PC-9 (cell line): ENCODE measurements around the gene WNT3. TPM values are rescaled to one million over a fixed set of nuclear protein-coding genes. Genes with fewer than 3 reads are reported as not detected.

ENCODE experiments used
- Bru-seq: library from RNA; stranded (reverse); fragments of 400-500 nt; gene quantifications from one replicate; lab custom pipeline; 2021; lab: Mats Ljungman, UMichigan
- BruChase-seq, 2 experiments: library from RNA; stranded (reverse); fragments of 400-500 nt; gene quantifications; one replicate each; lab custom pipeline; 2021; lab: Mats Ljungman, UMichigan
- BruUV-seq: library from RNA; stranded (reverse); fragments of 400-500 nt; replicated peaks from 2 replicates; lab custom pipeline; 2021; lab: Mats Ljungman, UMichigan
- CTCF ChIA-PET: fragments of 300-600 bp; sonication (Branson Sonifier 250); formaldehyde crosslinking; loops from one replicate; lab custom pipeline; 2022; ENCODE audit warnings: antibody characterized with exemption; lab: Charles Lee
- POLR2A ChIA-PET: fragments of 300-600 bp; sonication (Branson Sonifier 250); formaldehyde crosslinking; loops from one replicate; lab custom pipeline; 2022; ENCODE audit warnings: antibody characterized with exemption; ENCODE audit not compliant: unreplicated experiment; lab: Charles Lee
- DNase-seq, 2 experiments: peaks; one replicate each; pipeline versions ENCODE4 v3.0.0 to v3.0.0-alpha.2; 2015 to 2022; ENCODE audit warnings: mixed read lengths in 1 of 2
- H2AFZ ChIP-seq: fragments of 200-600 bp; sonication (generic); 2 replicates; pipeline ENCODE4 v1.8.1; 2017; ENCODE audit warnings: antibody characterized with exemption
- H3F3A ChIP-seq: fragments of 200-600 bp; sonication (generic); 2 replicates; pipeline ENCODE4 v1.8.1; 2017; ENCODE audit warnings: antibody characterized with exemption, mild to moderate bottlenecking, low read depth; ENCODE audit not compliant: insufficient read depth
- H3K27ac ChIP-seq: fragments of 200-600 bp; sonication (generic); 2 replicates; pipeline ENCODE4 v1.6.1; 2016; ENCODE audit warnings: mixed run types
- H3K27me3 ChIP-seq: fragments of 200-600 bp; sonication (generic); 2 replicates; pipeline ENCODE4 v1.6.1; 2016; ENCODE audit warnings: low read depth, mixed run types; ENCODE audit not compliant: insufficient read depth
- H3K36me3 ChIP-seq: fragments of 200-600 bp; sonication (generic); 2 replicates; pipeline ENCODE4 v1.6.1; 2016; ENCODE audit warnings: low read depth, mixed run types
- H3K4me1 ChIP-seq: fragments of 200-600 bp; sonication (generic); replicated peaks from 2 replicates; pipeline ENCODE4 v1.6.1; 2016; ENCODE audit warnings: mixed run types; ENCODE audit not compliant: insufficient read depth
- H3K4me2 ChIP-seq: fragments of 200-600 bp; sonication (generic); 2 replicates; pipeline ENCODE4 v1.6.1; 2017; ENCODE audit warnings: mixed run types
- H3K4me3 ChIP-seq: fragments of 200-600 bp; sonication (generic); 2 replicates; pipeline ENCODE4 v1.6.1; 2016; ENCODE audit warnings: mixed run types
- H3K79me2 ChIP-seq: fragments of 200-600 bp; sonication (generic); 2 replicates; pipeline ENCODE4 v1.6.1; 2017; ENCODE audit warnings: low read depth, mixed run types
- H3K9me2 ChIP-seq: fragments of 200-600 bp; sonication (generic); 2 replicates; pipeline ENCODE4 v1.8.1; 2017; ENCODE audit warnings: mild to moderate bottlenecking; ENCODE audit not compliant: insufficient read depth
- H3K9me3 ChIP-seq: fragments of 200-600 bp; sonication (generic); 2 replicates; pipeline ENCODE4 v1.8.1; 2016; ENCODE audit warnings: low read depth; ENCODE audit not compliant: insufficient read depth
- H4K20me1 ChIP-seq: fragments of 200-600 bp; sonication (generic); 2 replicates; pipeline ENCODE4 v1.8.1; 2017; ENCODE audit not compliant: insufficient read depth
- CTCF ChIP-seq: fragments of 200-600 bp; sonication (generic); conservative IDR thresholded peaks from 2 replicates; pipeline ENCODE4 v1.6.1; 2017; ENCODE audit warnings: mixed run types, antibody characterized with exemption, mild to moderate bottlenecking, moderate library complexity
- EZH2 ChIP-seq: fragments of 200-600 bp; sonication (generic); IDR thresholded peaks from 2 replicates; pipeline ENCODE4 v1.8.0; 2017; ENCODE audit warnings: antibody characterized with exemption, low read depth
- intact Hi-C: fragments of 100-400 bp; cut with micrococcal nuclease; formaldehyde crosslinking; loops from one replicate; pipeline ENCODE4 v1.10.0; 2022; ENCODE audit not compliant: unreplicated experiment
- long read RNA-seq: library from polyadenylated mRNA; stranded (forward); transcript quantifications from one replicate; pipeline ENCODE4 v2.0.0, GENCODE V29; 2022
- total RNA-seq: library from RNA; stranded (reverse); gene quantifications from 2 replicates; pipeline ENCODE4 v1.2.3, GENCODE V29; 2021

The WNT3 gene
- total RNA-seq, result 11.5 and 14.0 TPM in 2 replicates
- percentile 39 among the genes with signal in this experiment for Bru-seq, nascent RNA
- percentile 44 among the genes with signal in this experiment for BruChase-seq, experiment 1, labeled RNA remaining after a 2-hour chase
- percentile 61 among the genes with signal in this experiment for BruChase-seq, experiment 2, labeled RNA remaining after a 6-hour chase
- long read RNA-seq, partial matches to known transcripts, result 3 of 13 reads
- long read RNA-seq, other reads (novel, unspliced or antisense), result 10 of 13 reads

DNA sequence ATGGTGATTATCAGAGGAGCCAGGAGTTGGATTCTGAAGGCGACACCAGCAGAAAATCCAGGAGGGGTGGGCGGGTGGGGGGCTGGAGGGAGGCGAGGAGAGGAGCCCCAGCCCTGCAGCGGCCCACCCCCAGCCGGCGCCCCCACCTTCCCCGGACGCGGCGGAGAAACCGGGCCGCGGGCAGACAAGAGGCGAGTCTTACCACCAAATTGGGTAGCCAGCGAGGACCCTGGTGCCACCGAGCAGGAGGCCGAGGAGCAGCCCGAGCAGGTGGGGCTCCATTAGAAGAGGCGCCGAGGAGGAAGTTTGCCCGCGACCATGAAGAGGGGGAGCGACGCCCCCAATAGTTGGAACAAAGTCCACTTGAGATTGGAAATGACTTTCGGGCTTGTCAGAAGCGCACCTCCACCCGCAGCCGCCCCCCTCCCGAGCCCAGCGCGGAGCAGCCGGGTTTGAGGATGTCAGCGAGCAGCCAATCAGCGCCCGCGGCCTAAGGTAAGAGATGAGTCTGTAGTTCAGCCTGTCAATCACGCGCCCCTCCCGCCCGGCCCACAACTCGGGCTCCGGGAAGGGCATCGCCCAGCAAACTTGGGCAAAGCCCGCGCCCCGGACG is at the start of gene WNT3:
TSS of gene WNT3 (minus strand) at position 377 of the 613 bp plus-strand sequence. CDS start at position 282, 95 bp downstream.
- peaks cover 15% of the 10 kb centered on the region for H3K4me1 ChIP-seq
- H3F3A ChIP-seq, result no peaks in the 10 kb centered on the region; the same call in 1 of the 2 replicates
- H3K79me2 ChIP-seq, result no peaks in the 10 kb centered on the region
- ChIA-PET POLR2A (no interaction called here), CTCF (no interaction called here)
- H3K27me3 ChIP-seq, result peaks cover 14% of the 10 kb centered on the region; the same call in 1 of the 2 replicates
- peak within 1 kb of the TSS; percentile 85 for H2AFZ ChIP-seq
- peak within 1 kb of the TSS; percentile 88 for H3K4me2 ChIP-seq
- no TSS peak for BruUV-seq
- TF ChIP-seq EZH2 (no peak), CTCF (no peak)
- no peaks in the 10 kb centered on the region for H3K9me3 ChIP-seq
- peak within 1 kb of the TSS; percentile 61 for H3K4me3 ChIP-seq
- intact Hi-C loops, result loop anchor here (5.0 kb wide), 1 partner anchor 46 kb away; no protein-coding TSS in a partner anchor
- H3K27ac ChIP-seq, result no peak within 1 kb of the TSS
- no peak for DNase-seq
- H3K36me3 ChIP-seq, result no peaks in the 10 kb centered on the region
- no peaks in the 10 kb centered on the region for H3K9me2 ChIP-seq
- no peaks in the 10 kb centered on the region for H4K20me1 ChIP-seq

DNA sequence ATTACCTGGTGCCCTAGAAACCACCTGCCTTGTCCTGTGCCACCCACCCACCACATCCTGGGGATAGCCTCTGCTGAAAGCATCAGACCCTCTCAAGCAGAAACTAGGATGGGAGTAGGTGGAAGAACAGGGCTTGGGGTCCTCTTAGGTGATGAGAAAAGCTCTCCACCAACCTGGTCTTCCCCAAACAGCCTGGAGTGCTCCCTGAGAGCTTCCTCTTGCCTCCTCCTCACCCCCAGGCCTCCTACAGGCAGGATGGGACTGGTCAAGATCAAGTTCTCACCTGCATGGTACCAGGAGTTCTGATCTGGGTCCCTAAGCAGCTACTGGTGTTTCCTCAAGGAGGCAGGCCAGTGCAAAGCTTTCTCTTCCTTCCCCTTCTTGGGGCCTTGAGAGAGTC is 48.3 kb upstream of the WNT3 start:
- Histone ChIP-seq H4K20me1 (no peaks in the 10 kb centered on the region), H3K36me3 (no peaks in the 10 kb centered on the region), H3F3A (no peaks in the 10 kb centered on the region), H3K9me3 (no peaks in the 10 kb centered on the region), H2AFZ (no peak overlapping the region), H3K27ac (no peak overlapping the region), H3K4me1 (no peaks in the 10 kb centered on the region), H3K9me2 (no peaks in the 10 kb centered on the region), H3K4me3 (no peak overlapping the region), H3K4me2 (no peak overlapping the region), H3K79me2 (no peaks in the 10 kb centered on the region), H3K27me3 (peaks cover 44% of the 10 kb centered on the region)
- TF ChIP-seq EZH2 (no peak), CTCF (no peak)
- intact Hi-C loops, result no loop called here
- CTCF ChIA-PET, result no interaction called here
- DNase-seq, result no peak
- POLR2A ChIA-PET, result no interaction called here
- no TSS peak for BruUV-seq

- no peaks in the 10 kb centered on the region for H3K36me3 ChIP-seq
- H3K27me3 ChIP-seq, result peaks cover 40% of the 10 kb centered on the region
- no peak overlapping the region for H3K27ac ChIP-seq
- H4K20me1 ChIP-seq, result no peaks in the 10 kb centered on the region
- no TSS peak for BruUV-seq
- ChIA-PET CTCF (no interaction called here), POLR2A (no interaction called here)
- H3K79me2 ChIP-seq, result no peaks in the 10 kb centered on the region
- no peak for DNase-seq
- H3K9me3 ChIP-seq, result no peaks in the 10 kb centered on the region
- H3F3A ChIP-seq, result no peaks in the 10 kb centered on the region
- no peak overlapping the region for H3K4me3 ChIP-seq
- TF ChIP-seq EZH2 (no peak), CTCF (no peak)
- H3K4me1 ChIP-seq, result no peaks in the 10 kb centered on the region
- H3K9me2 ChIP-seq, result no peaks in the 10 kb centered on the region
- intact Hi-C loops, result no loop called here
- H3K4me2 ChIP-seq, result no peak overlapping the region
- H2AFZ ChIP-seq, result no peak overlapping the region
Measured at GRCh38 chr17:46866325-46866724, 47.8 kb upstream of the WNT3 start.
